Tibial nerve (tissue), 4 donors: Measurements from ENCODE around the gene AHNAK2. TPM values are rescaled to one million over a fixed set of nuclear protein-coding genes. Genes with fewer than 3 reads are reported as not detected.

ENCODE experiments used
- DNase-seq, 2 donors: peaks; one replicate each; pipeline ENCODE4 v3.0.0-alpha.2; 2019; ENCODE audit warnings: low spot score in 2 of 2
- H3K27ac ChIP-seq, 4 donors: fragments of 200-600 bp; sonication (generic) in 3 of 4; one replicate each; pipeline ENCODE4 v1.5.1; 2017 to 2019; ENCODE audit warnings: mild to moderate bottlenecking in 1 of 4
- H3K27me3 ChIP-seq, 2 donors: fragments of 200-600 bp; sonication (generic) in 1 of 2; one replicate each; pipeline versions ENCODE4 v1.5.1 to v1.6.0; 2017 to 2019
- H3K36me3 ChIP-seq, 3 donors: fragments of 200-600 bp; sonication (generic); one replicate each; pipeline ENCODE4 v1.5.1; 2018 to 2019
- H3K4me1 ChIP-seq, 4 donors: fragments of 200-600 bp; sonication (generic) in 3 of 4; one replicate each; pipeline ENCODE4 v1.5.1; 2017 to 2019
- H3K4me3 ChIP-seq, 4 donors: fragments of 200-600 bp; sonication (generic) in 3 of 4; one replicate each; pipeline ENCODE4 v1.5.1; 2017 to 2019; ENCODE audit warnings: mild to moderate bottlenecking in 1 of 4, moderate library complexity in 1 of 4
- H3K9me3 ChIP-seq, 4 donors: fragments of 200-600 bp; sonication (generic) in 3 of 4; one replicate each; pipeline ENCODE4 v1.5.1; 2017 to 2019
- CTCF ChIP-seq, 5 experiments: fragments of 200-600 bp in 3 of 5; fragments of 450-650 bp in 2 of 5; sonication (generic) in 3 of 5; IDR thresholded peaks; one replicate each; pipeline ENCODE4 v1.5.1; 2016 to 2019; ENCODE audit warnings: antibody characterized with exemption in 5 of 5, mild to moderate bottlenecking in 3 of 5, moderate library complexity in 2 of 5
- EP300 ChIP-seq, 2 donors: sonication (generic); formaldehyde crosslinking; IDR thresholded peaks; one replicate each; pipeline ENCODE4 v1.6.1; 2017; ENCODE audit warnings: antibody characterized with exemption in 2 of 2, mild to moderate bottlenecking in 1 of 2
- POLR2A ChIP-seq, 2 donors: fragments of 450-650 bp; IDR thresholded peaks; one replicate each; pipeline ENCODE4 v1.6.1; 2017; ENCODE audit warnings: antibody characterized with exemption in 2 of 2, mild to moderate bottlenecking in 2 of 2, moderate library complexity in 2 of 2
- WGBS, 2 donors: methylation state at CpG; one replicate each; pipeline ENCODE4 v1.1.5; 2018; 5-methylcytosine and 5-hydroxymethylcytosine counted together
- total RNA-seq, 4 donors: library from RNA; depleted of rRNA; stranded (reverse); fragments of >200 nt; gene quantifications; one replicate each; pipeline ENCODE4 v1.1.0, GENCODE V29; 2016

The AHNAK2 gene
- total RNA-seq, 4 donors from 2014 or later = 31.2 to 152 (median 118) TPM

DNA sequence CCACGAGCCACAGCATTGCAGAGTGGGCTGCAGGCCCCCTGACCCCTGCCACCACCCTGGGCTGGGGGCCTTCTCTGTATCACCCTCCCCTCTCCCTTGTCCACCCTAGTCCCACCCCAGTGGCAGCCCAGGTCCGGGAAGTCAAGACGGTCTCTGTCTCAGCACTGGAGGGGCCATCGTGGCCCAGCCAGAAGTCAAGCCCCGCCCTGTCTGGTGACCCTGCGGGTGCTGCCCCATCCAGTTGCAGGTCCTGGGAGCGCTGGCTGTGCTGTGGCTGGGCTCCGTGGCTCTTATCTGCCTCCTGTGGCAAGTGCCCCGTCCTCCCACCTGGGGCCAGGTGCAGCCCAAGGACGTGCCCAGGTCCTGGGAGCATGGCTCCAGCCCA, 50.8 kb downstream of the AHNAK2 start:
- Histone ChIP-seq H3K27ac (no peak overlapping the region), H3K36me3 (no peaks in the 10 kb centered on the region), H3K4me3 (no peak overlapping the region), H3K9me3 (peaks cover 0 to 16% (median 0%) of the 10 kb centered on the region in 4 donors), H3K4me1 (peaks cover 0 to 14% (median 4%) of the 10 kb centered on the region in 4 donors), H3K27me3 (no peaks in the 10 kb centered on the region)
- no peak for TF ChIP-seq CTCF (IDR thresholded peaks at IDR 0.05)
- no peak for TF ChIP-seq EP300 (IDR thresholded peaks at IDR 0.05)
- TF ChIP-seq POLR2A (IDR thresholded peaks at IDR 0.05) = no peak
- 54 to 60% methylated on average over 1 to 10 of the region's 10 CpGs for WGBS, 2 donors
- DNase-seq = no peak

DNA sequence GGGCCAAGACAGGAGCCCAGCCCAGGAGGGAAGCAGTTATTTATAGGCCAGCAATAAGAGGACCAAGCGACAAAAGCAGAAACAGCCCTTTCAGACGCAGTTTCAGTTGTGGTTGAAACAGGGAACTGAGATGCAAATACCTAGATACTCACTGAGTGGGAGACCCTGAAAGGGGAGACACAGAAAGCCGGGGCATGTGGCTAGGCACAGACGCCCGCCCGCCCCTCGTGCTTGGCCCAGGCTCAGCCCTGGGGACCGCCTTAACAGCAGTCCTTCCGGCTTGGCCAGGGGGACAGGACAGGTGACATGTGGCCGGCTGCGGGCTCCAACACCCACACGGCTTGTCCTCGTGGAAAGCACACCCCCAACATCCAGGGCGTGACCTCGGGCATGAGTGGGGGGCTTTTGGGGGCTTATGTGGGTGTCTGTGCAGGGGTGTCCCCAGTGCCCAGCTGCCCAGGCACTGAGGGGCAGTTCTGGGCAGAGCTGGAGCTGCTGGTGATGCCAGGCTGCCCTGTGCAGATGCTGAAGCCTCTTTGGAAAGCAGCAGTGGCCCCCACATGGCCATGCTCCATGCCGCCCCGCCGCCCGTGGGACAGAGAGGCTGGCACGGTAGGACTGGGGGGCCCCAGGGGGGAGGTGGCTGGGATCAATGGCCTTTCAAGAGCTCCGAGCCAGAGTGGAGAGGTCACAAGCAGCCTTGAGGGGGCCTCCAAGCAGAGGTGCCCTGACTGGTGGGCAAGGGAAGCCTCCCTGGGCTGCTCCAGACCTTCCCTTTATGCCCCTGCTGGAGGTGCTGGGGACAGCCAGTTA, 51.3 kb downstream of the AHNAK2 start:
- Histone ChIP-seq H3K4me3 (no peak overlapping the region), H3K36me3 (no peaks in the 10 kb centered on the region), H3K27ac (no peak overlapping the region), H3K9me3 (peaks cover 0 to 16% (median 0%) of the 10 kb centered on the region in 4 donors), H3K27me3 (no peaks in the 10 kb centered on the region), H3K4me1 (peaks cover 0 to 8% (median under 1%) of the 10 kb centered on the region in 4 donors)
- no peak for DNase-seq
- TF ChIP-seq POLR2A (IDR thresholded peaks at IDR 0.05) (no peak), EP300 (IDR thresholded peaks at IDR 0.05) (no peak), CTCF (IDR thresholded peaks at IDR 0.05) (no peak)
- 66 to 69% methylated on average over 15 to 19 of the region's 21 CpGs for WGBS, 2 donors

DNA sequence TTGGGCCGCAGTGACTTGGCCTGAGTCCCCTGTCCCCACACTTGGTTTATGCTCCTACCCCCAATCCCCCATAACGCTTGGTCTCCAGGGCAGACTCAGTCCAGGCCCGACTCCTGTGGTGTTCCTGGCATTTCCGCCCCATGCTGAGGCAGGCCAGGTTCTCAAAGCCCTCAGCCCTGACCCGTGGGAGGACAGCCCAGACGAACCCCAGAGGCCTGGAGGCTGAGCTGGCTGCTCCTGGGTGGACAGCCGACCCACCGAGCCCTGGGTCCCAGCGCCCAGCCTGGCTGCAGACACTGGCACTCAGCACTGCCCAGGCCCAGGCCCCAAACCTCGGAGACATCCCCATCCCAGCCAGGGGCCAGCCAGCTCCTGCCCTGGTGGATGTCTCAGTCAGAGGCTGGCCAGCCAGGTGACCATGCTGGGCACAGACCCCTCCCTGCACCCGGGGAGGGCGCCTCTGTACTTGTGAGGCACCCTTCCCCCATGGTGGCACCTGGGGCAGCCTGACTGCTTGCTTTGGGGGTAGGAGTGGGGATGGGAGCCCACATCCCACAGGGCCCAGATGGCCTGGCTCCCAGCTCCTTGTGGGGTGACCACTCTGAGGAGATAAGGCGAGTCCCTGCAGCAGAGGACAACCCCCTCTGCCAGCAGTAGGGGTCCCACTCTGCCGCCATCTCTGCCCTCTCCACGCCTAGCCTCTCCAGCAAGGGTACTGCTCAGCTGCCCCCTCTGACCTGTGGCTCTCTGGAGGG, 52.1 kb downstream of the AHNAK2 start:
- H3K4me3 ChIP-seq = no peak overlapping the region
- peaks cover 0 to 16% (median 0%) of the 10 kb centered on the region in 4 donors for H3K9me3 ChIP-seq
- no peaks in the 10 kb centered on the region for H3K27me3 ChIP-seq
- TF ChIP-seq EP300 (IDR thresholded peaks at IDR 0.05) (no peak), CTCF (IDR thresholded peaks at IDR 0.05) (no peak), POLR2A (IDR thresholded peaks at IDR 0.05) (no peak)
- H3K27ac ChIP-seq = peak overlapping the region in 1 of 4 donors; percentile 12
- 76 to 77% methylated on average over 9 to 10 of the region's 15 CpGs for WGBS, 2 donors
- no peak for DNase-seq
- H3K4me1 ChIP-seq = peaks cover 0 to 5% (median 0%) of the 10 kb centered on the region in 4 donors
- H3K36me3 ChIP-seq = no peaks in the 10 kb centered on the region

GRCh38 chr14:104925214-104925854, 52.8 kb downstream of the AHNAK2 start:
- Histone ChIP-seq H3K27me3 (no peaks in the 10 kb centered on the region), H3K4me3 (no peak overlapping the region), H3K27ac (no peak overlapping the region), H3K36me3 (no peaks in the 10 kb centered on the region), H3K4me1 (peaks cover 0 to 5% (median 0%) of the 10 kb centered on the region in 4 donors), H3K9me3 (peaks cover 0 to 16% (median 0%) of the 10 kb centered on the region in 4 donors)
- DNase-seq = no peak
- WGBS, 2 donors = 64 to 68% methylated on average over 8 to 9 of the region's 10 CpGs
- TF ChIP-seq EP300 (IDR thresholded peaks at IDR 0.05) (no peak), CTCF (IDR thresholded peaks at IDR 0.05) (no peak), POLR2A (IDR thresholded peaks at IDR 0.05) (no peak)
